HT-29 (cell line): ENCODE data around the gene IQSEC1. TPM values are rescaled to one million over a fixed set of nuclear protein-coding genes. Genes with fewer than 3 reads are reported as not detected.

ENCODE experiments used
- DNase-seq: peaks from one replicate; pipeline ENCODE4 v3.0.0-alpha.2; 2015; ENCODE audit warnings: low spot score
- total RNA-seq: library from RNA; depleted of rRNA; stranded (reverse); fragments of >200 nt; shearing (Covaris generic); gene quantifications from 2 replicates; pipeline ENCODE4 v1.2.3, GENCODE V29; 2014

The IQSEC1 gene
- total RNA-seq, 1 experiment from 2014 or later = 4.8 TPM

GRCh38 chr3:13068269-13069010 is 4.8 kb downstream of the IQSEC1 start:
- no peak for DNase-seq

DNA sequence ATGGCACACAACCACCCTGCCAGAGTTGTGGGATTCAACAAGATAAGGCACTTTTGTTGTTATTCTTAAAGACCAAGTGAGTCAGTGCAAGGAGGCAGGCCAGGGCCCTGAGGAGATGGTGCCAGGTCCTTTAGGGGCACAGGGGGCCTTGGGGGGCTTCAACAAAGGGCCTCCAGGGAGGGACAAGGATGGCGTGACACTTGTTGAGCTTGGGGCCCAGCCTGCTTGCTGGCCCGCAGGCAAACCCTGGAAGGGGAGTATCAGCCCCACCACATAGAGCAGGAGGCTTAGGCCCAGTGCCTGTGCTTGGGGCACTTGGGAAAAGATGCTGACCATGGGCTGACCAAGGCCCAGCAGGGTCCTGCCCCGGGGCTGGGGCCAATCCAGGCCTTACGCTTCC is 5.5 kb downstream of the IQSEC1 start:
- no peak for DNase-seq

DNA sequence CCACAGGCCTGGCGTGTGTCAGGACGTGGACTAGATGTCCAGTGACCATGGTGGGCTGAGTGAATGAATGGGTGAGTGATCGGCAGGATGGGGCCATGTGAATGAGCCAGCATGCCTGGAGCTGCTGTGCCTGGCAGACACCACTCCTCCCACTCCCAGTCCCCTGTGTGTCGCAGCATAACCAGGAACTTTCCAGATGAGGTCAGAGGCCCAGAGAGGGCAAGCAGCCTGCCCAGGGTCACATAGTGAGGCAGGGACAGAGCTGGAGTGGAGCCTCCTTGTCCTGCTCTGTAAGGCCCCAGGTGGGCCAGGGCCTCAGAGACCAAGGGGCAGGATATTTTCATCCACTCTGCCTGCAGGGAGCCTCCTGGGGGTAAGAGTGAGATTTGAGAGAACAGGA is 6.4 kb downstream of the IQSEC1 start:
- no peak for DNase-seq

- DNase-seq = no peak
These were observed 7.0 kb downstream of the IQSEC1 start for GRCh38 chr3:13066236-13066635.

DNA sequence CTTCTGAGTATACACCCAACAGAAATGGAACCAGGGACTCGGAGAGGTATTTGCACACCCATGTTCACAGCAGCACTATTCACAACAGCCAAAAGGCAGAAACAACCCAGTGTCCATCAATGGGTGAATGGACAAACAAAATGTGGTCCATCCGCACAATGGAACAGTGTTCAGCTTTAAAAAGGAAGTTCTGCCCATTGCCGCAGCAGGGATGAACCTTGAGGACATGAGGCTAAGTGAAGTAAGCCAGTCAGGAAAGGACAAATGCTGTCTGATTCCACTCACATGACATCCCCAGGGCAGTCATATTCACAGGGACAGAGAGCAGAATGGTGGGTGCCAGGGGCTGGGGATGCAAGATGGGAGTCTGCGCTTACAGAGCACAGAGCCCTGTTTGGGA is 7.5 kb downstream of the IQSEC1 start:
- DNase-seq = no peak

DNA sequence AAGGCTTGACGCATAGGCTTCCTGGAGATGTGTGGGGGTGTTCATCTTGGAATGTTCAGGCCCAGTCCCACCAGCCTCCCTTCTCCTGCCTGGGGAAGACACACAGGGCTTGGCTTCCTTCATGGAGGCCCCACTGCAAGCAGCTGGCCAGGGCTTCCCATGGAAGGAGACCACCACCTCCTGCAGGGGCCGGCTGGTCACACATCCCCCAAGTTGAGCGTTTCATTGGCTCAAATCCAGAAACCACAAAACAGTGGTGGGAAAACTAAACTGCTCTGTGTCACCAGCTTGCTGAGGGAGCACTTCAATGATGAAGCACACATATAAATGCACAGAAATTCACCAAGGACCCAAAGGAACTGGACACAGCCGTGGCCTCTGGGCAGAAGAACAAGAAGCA is 8.3 kb downstream of the IQSEC1 start:
- no peak for DNase-seq

DNA sequence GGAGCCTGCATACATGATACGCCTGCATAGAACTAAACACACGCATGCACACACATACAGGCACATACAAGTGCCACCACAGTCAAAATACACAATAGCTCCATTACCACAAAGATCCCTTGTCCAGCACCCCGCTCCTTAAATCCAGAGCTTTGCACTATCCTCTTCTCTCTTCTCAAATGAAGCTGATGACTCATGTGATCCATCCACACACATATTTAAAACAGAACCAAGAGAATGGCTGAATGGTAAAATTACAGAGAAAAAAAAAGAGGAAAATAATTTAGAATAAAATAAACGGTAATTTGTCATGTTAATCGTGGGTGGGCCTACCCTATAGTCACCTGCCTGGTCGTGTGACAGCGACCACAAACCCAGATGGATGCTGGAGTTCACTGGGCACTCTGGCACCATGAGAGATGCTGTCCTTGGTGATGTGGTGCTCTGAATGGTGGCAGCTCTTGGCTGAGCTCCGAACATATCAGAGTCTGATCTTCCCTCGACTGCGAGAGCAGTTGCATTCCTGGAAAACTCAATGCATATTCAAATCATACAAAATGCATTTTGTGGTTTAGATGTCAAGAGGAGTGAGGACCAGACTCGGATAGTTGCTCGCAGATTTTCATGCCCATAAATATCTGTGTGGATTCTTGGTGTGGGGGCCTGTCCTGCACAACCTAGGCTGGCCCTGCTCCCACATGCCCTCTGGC is 8.9 kb downstream of the IQSEC1 start:
- no peak for DNase-seq

- no peak for DNase-seq
These were observed 10.0 kb downstream of the IQSEC1 start for GRCh38 chr3:13063225-13063624.

DNA sequence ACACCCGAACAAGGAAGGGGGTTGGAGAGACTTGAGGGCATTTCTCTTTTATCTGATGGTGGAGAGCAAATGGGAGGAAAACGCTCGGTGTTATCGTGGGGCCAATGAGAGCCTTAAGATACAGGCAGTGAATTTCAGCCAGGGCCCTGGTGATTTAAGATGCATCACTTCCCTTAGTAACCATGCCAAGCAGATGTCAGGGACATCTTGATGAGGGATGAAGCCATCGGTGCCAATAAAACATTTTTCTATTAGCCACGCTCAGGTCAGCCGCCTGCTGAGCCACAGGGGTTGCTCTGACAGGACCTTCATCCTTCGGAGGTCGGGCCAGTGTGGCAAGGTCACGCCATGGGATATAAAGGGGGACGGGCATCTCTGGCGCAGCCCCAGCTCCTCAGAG is 10.6 kb downstream of the IQSEC1 start:
- no peak for DNase-seq

DNA sequence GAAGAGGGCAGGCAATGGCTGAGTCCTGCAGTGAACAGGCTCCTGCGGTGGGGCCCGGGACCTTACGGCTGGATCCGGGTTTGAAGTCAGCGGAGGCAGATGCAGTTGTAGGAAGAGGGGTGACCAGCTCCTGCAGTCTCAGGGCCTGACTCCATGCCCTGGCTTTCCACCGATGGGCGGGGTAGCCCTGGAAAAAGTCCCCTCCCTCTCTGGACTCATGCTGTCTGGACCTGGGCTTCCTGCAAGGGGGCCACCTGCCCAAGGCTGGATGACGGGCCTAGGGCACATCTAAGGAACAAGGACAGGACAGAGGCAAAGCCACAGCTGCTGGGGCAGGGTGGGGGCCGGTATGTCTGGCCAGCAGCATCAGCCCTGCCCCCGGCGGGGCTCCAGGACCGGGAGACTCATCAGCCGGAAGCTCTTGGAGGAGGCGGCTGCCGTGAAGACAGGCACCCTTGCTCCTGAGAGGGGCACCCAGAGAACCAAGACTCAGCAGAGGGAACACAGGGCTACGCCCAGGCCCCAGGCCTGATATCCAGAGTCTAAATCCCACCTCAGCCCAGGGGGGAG is 12.8 kb downstream of the IQSEC1 start:
- DNase-seq = no peak

- no peak for DNase-seq
These were observed 14.7 kb downstream of the IQSEC1 start for GRCh38 chr3:13058346-13059120.

DNA sequence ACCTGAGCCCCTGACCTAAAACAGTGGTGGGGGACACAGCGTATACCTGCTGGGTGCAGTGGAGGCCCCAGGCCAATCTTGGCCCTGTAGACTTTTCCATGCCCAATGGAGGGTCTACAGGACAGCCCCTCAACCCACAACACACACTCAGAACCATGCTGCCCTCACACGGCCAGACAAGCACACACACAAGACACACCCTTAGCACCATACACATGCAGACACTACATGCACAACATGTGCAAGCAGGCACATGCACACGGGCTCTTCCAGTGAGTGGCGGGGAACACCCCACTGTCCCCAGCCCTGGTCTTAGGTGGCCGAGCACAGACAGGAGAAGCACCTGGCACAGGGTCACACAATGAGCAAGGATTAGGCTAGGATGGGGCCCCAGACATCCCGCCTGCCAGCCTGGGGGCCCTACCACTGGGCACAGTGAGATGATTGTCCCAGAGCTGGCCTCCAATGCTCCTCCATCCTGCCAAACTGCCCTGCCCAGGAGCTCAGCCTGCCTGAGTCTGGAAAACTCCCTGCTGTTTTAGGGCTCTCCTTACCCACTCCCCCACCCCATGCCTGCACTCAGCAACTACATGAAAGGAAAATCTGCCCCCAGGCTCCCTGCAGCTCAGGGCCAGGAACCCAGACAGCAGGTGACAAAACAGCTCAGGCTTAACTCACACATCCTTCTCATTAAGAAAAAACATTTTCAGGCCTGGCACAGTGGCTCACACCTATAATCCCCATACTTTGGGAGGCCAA is 15.8 kb downstream of the IQSEC1 start:
- no peak for DNase-seq

- no peak for DNase-seq
These were observed 17.6 kb downstream of the IQSEC1 start for GRCh38 chr3:13055634-13056033.

DNA sequence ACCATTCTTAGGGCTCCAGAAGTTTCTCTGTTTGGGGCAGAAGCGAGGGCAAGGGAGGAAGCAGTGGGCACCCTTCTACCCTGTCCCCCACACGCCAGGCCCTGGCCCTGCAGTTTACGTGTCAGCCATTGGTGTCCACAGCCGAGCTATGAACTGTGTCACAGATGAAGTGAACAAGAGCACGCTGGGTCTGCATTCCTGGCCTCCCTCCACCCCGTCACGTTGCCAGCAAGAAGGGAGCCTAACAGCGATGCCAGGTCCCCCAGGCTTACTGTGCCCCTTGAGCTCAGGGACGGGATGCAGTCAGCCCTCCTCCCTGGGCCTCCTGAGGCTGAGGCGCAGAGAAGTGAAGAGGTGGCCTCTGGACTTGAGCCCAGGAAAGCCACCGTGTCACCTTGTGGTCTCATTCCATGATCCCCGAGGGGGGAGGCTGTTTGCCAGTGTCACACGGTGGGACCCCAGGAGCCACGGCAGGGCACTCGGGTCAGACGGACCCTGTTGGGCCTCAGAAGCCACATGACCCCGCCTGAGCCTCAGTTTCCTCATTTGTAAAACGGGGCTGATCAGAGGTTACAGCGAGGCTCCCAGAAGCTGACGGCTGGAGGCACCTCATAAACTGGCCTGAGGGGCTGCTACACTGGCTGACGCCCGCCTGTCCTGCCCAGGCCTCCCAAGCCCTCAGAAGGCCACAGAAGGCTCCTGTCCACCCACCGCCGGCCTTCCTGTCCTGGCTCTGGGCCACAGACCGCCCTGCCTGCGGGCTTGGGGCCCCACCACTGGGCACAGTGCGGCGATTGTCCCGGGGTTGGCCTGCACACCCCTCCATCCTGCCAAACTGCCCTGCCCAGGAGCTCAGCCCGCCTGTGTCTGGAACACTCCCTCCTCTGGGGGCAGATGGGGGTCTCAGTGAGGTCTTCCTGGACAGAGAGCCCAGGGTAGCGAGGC is 18.6 kb downstream of the IQSEC1 start:
- DNase-seq = no peak

DNA sequence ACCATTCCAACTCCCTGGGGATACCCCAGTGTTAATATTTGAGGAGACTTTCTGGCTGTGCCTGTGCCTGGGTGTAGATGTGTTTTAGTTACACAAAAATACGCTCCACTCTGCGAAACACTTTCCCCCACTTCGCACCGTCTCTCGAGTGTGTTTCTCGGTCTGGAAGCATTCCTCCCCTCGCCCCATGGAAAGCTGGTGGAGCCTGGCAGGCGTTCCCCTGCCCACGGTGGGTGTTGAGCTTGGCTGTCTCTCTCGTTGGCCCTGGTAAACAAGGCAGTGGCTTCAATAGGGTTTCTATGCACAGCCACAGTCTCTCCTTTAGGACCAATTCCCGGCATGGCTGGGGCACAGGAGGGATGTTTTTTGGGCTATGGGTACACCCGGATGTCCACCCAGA is 19.3 kb downstream of the IQSEC1 start:
- no peak for DNase-seq

DNA sequence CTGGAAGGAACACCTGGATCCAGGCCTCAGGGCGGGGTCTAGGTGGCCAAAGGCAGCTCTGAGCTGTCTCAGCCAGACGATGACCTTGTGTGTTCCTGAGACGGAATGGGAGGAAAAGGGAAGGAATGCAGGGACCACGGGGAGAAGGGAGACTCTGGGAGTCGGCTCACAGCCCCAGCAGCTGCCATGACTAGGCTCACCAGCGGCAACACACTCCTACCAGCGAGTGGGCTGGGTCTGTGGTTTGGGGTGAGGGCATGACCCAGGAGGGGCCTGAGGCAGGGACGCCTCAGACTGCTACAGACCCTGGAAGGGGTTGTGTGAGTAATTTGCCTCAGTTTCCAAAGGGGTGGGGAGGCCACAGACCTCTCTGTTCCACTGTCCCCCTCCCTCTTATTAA is 19.8 kb downstream of the IQSEC1 start:
- DNase-seq = no peak

DNA sequence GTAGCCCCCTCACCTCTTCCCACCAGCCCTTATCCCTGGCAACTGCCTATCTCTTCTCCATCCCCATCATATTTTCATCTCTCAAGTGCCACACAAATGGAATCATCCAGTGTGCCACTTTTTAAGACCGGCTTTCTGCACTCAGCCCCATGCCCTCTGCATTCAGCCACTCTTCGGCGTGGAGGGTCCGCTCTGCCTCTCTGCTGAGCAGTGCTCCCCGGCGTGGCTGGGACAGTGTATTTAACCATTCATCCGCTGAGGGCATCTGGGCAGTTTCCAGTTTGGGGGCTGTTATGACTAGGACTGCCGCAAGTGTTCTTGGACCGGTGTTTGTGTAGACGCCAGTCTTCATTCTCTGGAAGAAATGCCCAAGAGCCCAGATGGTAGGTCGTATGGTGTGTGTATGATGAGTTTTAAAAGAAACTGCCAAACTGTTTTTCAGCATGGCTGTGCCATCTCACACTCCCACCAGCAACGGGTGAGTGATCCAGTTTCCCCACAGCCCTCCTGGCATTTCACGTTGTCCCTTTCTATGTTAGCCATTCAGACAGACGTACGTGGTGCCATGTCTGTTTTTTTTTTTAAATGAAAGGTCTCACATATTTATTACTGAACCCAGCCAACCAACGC is 20.9 kb downstream of the IQSEC1 start:
- no peak for DNase-seq

DNA sequence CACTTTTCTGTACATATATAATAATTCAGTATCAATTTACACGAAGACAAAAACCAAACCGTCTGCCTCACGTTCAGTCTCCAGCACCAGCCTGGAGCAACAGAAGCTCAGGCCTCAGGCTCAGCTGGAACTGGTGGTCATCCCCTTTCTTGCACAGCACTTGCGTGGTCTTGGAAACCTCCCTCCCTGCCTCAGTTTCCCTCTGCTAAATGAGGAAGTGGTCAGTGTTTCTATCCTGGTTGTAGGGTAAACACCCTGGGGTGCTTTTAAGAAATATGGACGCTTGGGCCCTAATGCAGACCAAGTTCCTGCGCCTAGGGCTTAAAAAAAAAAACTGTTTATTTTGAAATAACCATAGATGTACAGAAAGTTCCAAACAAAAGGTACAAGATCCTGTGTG is 21.6 kb downstream of the IQSEC1 start:
- DNase-seq = no peak

DNA sequence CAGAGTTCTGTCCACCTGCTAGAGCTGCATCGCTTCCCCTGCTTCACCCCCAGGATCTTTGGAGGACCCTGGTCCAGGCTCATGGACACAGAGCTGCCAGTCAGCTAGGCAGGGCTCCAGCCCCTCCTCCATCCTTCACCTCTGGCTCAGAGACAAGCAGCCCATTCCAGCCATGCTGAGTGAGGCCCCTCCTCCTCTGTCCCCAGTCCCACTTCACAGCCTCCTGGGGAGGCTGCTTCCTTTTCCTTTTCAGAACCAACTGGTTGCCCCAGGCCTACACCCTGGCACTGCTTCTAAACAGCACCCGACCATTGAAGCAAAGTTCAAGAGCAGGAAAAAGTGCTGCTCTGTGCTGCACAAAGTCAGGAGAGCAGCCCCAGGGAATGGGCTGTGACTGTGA is 22.2 kb downstream of the IQSEC1 start:
- DNase-seq = no peak

GRCh38 chr3:13050446-13050845 is 22.8 kb downstream of the IQSEC1 start:
- no peak for DNase-seq
